HG03103 (cell line): Measurements from ENCODE around the gene KNG1.
"Not testable (repeated sequence)": the region's sequence is repeated elsewhere in the genome, so short reads cannot be mapped to it uniquely, and the experiment has no call there.

Source experiments
- ATAC-seq: cut with Tn5 transposase; IDR thresholded peaks from one replicate; pipeline ENCODE4 v1.9.1; 2021; ENCODE audit warnings: low read depth; ENCODE audit not compliant: unreplicated experiment

Gene KNG1

DNA sequence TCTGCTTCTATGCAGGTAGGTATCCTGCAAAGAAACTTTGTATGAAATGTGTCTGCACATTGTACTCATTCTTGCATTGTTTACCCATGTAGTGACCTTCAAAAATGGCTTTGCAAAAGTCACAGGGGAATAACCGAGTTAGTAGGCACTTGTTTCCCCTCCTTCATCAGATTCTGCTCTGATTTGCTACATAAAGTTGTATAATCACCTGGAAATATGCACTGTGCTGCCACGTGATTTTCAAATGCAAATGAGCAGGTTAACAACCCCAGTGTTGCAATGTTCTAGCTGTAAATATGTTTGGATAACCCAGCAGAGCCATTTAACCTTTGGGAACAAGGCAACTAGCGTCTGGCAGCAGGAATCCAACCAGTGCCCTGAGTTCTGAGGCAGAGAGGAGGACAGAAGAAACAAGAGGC is at the start of gene KNG1:
Gene KNG1, plus strand, starts transcription at position 321 of the 419 bp plus-strand sequence. CDS start 184 bp downstream, outside the sequence.
- no peak for ATAC-seq

DNA sequence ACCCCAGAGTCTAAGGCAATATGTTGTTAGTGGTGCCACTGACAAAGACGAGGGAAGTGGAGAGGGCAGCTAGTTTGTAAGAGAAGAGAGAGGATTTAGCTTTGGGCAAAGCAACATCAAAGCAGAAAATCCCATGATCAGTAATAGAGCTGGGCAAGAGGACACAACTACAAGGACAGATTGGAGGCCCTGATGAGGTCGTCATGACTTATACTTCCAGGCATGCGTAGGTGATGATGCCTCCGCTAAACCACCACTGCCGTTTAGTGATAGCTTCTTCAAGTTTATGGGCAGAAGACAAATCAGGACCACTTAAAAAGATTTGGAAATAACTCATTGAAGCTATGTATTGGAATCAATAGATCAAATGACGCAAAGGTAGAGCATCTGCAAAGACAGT is 48.7 kb upstream of the KNG1 start:
- ATAC-seq: no peak

DNA sequence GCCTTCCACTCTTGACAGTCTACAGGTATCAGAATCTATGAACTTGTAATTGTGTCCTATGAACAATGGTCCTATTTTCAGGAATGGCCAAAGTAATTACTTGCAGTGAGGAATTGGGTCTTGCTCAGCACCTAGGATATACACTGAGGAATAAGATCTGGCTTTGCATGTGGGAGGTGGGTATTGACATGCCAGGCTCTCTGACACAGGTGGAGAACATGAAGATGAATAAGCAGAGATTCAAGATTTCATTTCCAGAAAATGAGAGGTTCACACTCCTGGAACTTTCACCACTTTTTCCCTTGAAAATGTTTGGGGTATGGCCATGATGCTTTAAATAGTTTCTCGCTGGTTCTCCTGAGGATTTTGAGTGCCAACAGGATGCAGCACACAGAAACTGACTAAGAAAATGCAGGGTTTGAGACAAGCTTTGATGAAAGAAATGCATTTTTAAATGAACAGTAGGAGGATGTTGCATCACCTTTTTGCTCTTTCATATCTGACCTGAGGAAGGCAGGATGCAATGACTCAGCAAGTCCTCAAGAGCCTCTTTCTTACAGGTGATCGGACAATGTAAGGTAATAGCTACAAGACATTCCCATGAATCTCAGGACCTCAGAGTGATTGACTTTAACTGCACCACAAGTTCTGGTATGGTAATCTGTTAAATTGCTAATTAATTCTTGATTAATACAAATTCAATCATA is 47.6 kb upstream of the KNG1 start:
- ATAC-seq: no peak

DNA sequence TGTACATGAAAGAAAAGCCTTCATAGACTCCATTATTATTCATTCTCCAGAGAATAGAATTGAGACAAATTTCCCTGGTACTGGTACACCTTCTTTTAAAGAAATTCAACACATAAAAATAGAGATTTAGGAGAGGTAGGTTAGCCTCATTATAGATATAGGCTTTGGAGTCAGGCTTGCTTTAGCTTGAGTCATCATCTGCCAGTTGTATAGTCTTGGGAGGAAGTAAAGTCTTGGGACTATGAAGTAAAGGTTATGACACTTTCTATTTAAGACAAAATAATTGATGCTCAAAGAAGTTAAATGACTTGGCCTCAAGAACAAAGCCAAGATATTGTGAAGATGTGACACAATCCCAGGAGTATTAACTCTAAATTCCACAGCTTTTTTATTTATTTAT is 47.0 kb upstream of the KNG1 start:
- ATAC-seq: no peak

DNA sequence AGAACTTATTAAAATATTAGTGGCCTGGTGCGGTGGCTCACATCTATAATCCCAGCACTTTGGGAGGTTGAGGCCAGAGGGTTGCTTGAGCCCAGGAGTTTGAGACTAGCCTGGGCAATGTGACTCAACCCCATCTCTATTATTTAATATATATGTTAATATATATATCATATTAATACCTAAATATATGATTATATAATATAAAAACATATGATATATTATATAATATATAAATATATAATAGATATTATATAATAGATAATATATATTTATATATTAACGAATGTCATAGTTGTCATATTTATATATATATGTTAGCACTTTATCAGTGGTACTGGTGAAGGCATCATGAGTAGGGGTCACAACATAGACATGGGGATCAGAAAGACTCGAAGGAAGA is 46.1 kb upstream of the KNG1 start:
- no peak for ATAC-seq

DNA sequence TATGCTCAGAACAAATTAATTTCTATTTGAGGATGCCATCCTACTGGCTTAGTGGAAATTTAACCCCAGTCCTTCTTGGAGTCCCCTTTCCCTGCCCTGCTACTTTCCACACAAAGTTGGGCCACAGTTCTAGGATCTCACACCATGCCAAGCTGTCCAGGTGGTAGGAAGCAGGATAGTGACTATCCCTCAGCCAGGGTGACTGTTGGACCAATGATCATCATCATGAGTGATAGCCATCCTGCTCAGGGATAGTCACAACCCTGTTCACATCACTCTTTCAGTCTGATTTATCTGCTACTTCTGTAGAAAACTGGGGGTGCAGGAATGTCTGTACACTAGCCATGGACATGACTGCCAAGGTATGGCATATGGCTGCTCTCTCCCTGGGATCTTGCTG is 38.6 kb upstream of the KNG1 start:
- no peak for ATAC-seq

DNA sequence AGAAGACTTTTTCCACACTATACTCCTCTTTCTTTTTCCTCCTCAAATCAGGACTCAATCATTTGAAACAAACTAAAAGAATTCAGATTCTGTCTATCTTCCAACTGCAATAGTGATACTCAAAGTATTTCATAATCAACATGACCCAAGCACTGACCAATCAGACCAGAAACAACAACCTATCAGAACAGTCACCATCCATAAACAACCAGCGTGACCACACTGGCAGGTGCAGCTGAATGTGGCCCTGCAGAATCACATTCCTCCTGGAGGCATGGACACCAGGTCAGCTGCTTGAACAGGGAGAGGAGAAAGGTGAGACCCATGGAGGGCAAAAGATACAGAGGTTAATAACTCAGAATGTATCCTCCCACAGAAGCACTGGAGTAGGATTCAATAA is 38.0 kb upstream of the KNG1 start:
- ATAC-seq: no peak

DNA sequence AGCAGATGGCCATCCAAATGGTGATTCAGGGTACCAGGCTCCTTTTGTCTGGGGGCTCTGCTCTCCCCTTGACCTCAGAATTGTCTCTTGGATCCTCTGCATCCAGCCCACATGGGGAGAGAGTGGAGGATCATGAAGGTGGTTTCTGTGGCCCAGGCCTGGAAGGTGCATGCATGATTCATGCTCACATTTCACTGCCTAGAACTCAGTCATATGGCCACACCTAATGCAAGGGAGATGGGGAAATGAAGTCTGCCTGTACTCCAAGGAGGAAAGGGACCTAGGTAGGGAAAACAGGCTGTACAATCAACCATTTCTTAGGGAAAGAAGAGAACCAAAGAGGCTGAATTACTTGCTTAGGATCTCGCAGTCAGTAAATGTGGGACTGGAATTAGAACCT is 36.3 kb upstream of the KNG1 start:
- no peak for ATAC-seq

DNA sequence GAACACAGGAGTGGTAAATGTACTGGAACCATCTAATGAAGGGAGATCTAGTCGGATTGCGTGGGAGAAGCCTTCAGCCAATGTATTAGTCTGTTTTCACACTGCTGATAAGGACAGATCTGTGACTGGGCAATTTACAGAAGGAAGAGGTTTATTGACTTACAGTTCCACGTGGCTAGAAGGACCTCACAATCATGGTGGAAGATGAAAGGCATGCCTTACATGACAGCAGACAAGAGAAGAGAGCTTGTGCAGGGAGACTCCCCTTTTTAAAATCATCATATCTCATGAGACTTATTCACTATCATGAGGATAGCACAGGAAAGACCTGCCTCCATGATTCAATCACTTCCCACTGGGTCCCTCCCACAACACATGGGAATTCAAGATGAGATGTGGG is 34.3 kb upstream of the KNG1 start:
- no peak for ATAC-seq

DNA sequence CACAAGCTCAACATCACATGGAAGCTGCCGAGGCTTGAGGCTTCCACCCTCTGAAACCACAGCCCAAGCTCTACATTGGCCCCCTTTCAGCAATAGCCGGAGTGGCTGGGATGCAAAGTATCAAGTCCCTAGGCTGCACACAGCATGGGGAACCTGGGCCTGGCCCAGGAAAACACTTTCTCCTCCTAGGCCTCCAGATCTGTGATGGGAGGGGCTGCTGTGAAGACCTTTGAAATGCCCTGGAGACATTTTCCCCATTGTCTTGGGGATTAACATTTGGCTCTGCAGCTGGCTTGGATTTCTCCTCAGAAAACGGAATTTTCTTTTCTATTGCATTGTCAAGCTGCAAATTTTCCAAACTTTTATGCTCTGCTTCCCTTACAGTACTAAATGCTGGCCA is 33.2 kb upstream of the KNG1 start:
- ATAC-seq: no peak

DNA sequence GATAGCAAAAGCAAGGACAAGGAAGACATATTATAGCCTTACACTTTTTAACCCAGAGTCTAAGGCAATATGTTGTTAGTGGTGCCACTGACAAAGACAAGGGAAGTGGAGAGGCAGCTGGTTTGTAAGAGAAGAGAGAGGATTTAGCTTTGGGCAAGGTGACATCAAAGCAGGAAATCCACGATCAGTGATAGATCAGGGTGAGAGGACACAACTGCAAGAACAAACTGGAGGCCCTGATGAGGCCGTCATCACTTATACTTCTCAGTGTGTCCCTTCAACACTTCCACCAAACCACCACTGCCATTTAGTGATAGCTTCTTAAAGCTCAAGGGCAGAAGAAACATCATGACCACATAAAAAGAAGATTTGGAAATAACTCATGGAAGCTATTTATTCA is 30.7 kb upstream of the KNG1 start:
- ATAC-seq: not testable (repeated sequence)

DNA sequence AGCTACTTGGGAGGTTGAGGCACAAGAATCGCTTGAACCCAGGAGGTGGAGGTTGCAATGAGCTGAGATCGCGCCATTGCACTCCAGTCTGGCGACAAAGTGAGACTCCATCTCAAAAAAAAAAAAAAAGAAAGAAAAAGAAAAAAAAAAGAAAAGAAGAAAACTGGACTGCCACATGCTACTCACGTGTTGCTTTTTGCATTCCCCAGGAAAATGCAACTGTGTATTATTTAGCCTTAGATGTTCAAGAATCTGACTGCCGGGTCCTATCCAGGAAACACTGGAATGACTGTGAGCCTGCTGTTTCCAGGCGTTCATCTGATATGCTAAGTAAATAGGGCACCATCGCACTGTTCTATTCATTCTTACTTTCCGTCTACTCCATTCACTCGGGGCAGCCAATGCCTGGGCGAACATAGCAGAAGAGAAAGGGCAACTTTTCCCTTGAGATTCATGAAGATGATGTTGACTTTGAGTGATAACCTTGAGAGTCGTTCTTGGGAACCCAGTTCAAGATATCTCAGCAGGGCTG is 30.0 kb upstream of the KNG1 start:
- ATAC-seq: no peak

DNA sequence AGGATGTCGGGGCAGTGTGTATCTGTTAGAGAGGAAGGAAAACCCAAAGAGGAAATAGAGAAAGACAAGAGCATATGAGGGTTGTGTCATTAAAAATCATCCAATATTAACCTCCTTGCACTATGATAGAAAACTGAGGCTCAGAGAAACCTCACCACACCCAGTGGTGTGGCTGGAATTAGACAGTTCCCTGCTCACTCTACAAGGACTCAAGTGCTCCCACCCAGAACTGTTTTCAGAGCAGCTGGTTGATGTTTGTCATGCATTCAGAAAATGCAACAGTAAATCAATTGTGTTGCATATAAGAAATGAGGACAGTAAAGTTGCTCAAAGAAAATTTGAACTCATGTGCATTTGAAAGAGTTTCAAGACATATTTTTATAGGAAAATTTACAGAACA is 26.9 kb upstream of the KNG1 start:
- not testable (repeated sequence) for ATAC-seq

DNA sequence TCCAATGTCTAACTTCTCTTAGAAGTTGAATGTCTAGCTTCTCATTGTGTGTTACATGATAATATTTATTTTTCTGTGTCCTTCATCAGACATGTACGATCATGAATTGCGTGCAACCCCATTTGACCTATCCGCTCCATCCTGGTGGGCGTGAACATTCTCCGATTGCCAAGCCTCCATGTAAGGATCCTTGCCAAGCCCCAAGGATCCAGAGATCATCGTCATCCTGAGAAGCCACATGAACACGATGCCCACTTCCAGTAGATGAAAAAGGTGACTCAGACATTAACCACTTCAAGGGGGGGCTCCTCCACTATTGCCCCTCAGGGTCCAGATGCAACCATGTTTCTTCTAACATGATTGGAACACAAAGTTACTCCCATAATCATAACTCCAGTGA is 25.5 kb upstream of the KNG1 start:
- ATAC-seq: no peak

DNA sequence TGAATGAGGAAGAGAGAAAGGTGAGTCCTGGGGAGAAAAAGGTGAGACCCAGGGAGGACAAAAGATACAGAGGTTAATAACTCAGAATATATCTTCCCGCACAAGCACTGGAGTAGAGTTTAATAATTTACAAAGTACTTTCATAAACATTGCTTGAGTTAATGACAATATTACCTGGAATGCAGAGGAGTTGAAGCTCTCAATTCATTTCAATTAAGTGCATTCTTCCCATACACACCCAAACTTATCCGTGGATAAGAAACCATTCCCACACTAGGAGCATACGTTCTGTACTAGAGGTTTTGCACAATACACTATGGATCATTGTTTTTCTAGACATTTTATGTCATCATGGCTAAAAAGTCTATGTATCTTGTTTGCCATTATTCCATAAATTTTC is 23.3 kb upstream of the KNG1 start:
- ATAC-seq: no peak

DNA sequence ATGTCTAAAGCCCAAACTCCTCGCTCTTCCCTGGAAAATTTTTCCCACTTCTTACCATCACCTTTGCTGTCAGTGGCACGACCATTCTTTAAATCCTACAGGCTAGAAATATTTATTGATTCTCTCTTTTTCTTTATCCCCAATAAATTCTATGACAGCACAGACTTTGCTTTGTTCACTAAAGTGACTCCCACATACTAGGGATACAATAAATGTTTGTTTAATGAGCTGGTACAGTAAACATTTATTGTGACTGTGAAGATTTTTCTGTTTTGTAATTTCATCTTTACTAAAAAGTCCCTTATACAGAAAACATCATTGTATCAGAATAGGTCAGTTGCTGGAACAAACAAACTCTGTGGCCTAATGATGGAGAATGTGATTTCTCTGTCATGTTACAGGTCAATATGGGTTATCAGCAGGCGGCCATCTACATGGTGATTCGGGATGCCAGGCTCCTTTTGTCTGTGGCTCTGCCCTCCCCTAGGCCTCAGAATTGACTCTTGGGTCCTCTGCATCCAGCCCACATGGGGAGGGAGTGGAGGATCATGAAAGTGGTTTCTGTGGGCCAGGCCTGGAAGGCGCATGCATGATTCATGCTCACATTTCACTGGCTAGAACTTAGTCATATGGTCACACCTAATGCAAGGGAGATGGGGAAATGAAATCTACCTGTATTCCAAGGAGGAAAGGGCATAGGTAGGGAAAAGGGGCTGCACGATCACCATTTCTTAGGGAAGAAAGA is 22.7 kb upstream of the KNG1 start:
- ATAC-seq: no peak

DNA sequence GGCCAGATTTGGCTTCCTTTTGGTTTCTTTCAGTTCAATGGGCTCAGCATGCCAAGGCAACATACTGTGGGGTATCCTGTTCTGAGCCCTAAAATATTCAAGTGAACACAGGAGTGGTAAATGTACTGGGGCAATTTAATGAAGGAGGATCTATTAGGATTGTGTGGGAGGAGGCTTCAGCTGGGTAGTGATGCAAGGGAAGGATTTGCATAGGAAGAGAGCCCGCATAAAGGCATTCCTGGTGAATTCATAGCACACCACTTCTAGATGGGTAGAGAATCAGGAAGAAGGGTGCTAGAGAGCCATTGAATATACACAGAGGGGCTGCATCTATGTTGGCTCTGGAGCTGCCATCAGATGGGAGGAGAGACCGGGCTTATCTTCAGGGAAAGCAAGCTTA is 20.6 kb upstream of the KNG1 start:
- no peak for ATAC-seq

DNA sequence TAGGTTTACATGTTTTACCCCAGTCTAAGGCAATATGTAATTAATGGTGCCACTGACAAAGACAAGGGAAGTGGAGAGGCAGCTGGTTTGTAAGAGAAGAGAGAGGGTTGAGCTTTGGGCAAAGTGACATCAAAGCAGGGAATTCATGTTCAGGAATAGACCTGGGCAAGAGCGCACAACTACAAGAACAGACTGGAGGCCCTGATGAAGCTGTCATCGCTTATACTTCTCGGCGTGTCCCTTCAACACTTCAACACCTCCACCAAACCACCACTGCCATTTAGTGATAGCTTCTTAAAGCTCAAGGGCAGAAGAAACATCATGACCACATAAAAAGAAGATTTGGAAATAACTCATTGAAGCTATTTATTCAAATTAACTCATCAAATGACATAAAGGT is 19.6 kb upstream of the KNG1 start:
- ATAC-seq: no peak

DNA sequence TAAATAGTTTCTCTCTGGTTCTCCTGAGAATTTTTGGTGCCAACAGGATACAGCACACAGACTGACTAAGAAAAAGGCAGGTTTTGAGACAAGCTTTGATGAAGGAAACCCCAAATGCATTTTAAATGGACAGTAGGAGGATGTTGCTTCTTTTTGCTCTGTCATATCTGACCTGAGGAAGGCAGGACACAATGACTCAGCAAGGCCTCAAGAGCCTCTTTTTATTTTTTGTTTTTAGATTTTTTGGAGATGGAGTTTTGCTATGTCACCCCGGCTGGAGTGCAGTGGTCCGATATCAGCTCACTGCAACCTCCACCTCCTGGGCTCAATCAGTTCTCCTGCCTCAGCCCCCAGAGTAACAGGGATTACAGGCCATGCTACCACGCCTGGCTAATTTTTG is 16.9 kb upstream of the KNG1 start:
- no peak for ATAC-seq

DNA sequence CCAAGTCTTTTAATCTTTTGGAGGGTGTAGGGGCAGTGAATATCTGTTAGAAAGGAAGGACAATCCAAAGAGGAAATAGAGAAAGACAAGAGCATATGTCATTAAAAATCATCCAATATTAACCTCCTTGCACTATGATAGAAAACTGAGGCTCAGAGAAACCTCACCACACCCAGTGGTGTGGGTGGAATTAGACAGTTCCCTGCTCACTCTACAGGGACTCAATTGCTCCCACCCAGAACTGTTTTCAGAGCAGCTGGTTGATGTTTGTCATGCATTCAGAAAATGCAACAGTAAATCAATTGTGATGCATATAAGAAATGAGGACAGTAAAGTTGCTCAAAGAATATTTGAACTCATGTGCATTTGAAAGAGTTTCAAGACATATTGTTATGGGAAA is 14.7 kb upstream of the KNG1 start:
- not testable (repeated sequence) for ATAC-seq

DNA sequence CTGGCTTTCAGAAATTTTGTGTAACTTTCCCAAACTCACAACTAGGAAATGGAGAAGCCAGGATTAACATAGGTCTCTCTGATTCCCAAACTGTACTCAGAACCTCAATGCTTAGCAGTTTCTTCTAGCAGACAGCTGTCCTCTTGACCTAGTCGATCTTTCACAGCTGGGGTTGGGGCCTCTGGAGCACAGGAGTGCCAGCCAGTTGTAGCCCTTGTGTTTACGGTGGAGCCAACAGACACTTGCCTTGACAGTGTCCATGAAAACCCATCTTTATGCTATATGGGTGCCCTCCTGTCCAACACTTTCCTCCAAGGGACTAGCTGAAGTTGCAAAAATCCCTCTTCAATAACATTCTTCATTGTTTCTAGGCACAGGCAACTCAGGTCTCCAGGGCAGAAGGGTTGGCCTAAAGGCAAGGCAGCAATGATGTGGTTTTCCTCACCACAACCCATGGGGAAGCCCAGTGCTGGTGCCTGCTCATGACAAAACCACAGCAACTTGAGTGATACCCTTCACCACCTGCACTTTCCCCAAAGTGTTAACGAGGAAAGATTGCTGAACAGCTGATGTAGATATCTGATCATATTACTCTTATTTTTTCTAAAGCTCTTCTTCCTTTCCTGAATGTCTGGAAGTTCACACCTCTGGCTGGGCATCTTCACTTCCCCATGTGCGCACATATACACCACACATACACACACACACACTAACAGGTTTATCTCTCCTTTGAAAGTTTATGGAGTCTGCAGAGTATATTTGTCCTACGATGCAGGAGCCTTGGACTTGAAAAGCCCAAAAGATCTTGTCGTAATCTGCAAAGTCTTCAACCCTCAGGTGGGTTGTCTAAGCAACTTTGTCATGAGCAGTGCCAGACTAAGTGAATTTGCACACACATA is 11.0 kb upstream of the KNG1 start:
- ATAC-seq: no peak
